ENCODE measurements around the gene MEIS2.

DNA sequence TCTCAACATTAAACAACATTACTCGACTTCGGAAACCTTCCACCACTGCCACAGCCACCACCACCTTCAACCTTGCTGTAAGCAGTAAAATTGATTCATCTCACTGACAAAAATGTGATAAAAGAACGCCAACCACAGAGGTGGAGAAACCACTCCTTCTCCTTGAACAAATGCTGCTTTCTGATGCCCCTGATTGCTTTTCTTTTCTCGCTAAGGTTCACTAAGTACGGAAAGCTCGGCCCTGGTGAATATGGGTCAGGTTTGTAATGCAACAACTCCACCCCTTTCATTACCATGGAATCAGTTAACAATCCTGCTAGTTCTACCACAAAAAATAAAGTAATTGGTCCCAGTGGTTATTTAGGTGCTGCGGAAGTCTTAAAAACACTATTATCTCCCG lies 44.9 kb downstream of the MEIS2 start:
- no peak for TF ChIP-seq CEBPB (IDR thresholded peaks at IDR 0.05)
- TF ChIP-seq HDAC2 (IDR thresholded peaks at IDR 0.05) = no peak
- no peak for TF ChIP-seq MAFK (IDR thresholded peaks at IDR 0.05; ENCODE audit: partially characterized antibody)
- no peak for TF ChIP-seq POLR2A (IDR thresholded peaks at IDR 0.05; ENCODE audit: low read length)
- TF ChIP-seq, protein P1, sequence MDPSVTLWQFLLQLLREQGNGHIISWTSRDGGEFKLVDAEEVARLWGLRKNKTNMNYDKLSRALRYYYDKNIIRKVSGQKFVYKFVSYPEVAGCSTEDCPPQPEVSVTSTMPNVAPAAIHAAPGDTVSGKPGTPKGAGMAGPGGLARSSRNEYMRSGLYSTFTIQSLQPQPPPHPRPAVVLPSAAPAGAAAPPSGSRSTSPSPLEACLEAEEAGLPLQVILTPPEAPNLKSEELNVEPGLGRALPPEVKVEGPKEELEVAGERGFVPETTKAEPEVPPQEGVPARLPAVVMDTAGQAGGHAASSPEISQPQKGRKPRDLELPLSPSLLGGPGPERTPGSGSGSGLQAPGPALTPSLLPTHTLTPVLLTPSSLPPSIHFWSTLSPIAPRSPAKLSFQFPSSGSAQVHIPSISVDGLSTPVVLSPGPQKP (IDR thresholded peaks at IDR 0.05; ENCODE audit: low read depth, low read length) = no peak
- TF ChIP-seq, protein P2, sequence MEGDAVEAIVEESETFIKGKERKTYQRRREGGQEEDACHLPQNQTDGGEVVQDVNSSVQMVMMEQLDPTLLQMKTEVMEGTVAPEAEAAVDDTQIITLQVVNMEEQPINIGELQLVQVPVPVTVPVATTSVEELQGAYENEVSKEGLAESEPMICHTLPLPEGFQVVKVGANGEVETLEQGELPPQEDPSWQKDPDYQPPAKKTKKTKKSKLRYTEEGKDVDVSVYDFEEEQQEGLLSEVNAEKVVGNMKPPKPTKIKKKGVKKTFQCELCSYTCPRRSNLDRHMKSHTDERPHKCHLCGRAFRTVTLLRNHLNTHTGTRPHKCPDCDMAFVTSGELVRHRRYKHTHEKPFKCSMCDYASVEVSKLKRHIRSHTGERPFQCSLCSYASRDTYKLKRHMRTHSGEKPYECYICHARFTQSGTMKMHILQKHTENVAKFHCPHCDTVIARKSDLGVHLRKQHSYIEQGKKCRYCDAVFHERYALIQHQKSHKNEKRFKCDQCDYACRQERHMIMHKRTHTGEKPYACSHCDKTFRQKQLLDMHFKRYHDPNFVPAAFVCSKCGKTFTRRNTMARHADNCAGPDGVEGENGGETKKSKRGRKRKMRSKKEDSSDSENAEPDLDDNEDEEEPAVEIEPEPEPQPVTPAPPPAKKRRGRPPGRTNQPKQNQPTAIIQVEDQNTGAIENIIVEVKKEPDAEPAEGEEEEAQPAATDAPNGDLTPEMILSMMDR (IDR thresholded peaks at IDR 0.05) = no peak
